CD4-positive, alpha-beta memory T cell (primary cell): ENCODE measurements around the gene SURF4. TPM values are rescaled to one million over a fixed set of nuclear protein-coding genes. Genes with fewer than 3 reads are reported as not detected.

Source experiments
- CTCF ChIA-PET: fragments of 350-600 bp; sonication (Branson Sonifier 250); formaldehyde crosslinking; loops from one replicate; lab custom pipeline; 2021; ENCODE audit warnings: inconsistent platforms; ENCODE audit not compliant: partially characterized antibody; lab: Charles Lee
- POLR2A ChIA-PET: fragments of 350-600 bp; sonication (Branson Sonifier 250); formaldehyde crosslinking; loops from one replicate; lab custom pipeline; 2021; ENCODE audit not compliant: partially characterized antibody; lab: Charles Lee
- DNase-seq, 5 donors: peaks; one replicate each; pipeline versions ENCODE4 v3.0.0 to v3.0.0-alpha.2; 2020 to 2022; ENCODE audit warnings: mixed read lengths in 1 of 5
- H3K27ac ChIP-seq: one replicate; pipeline ENCODE4 v1.7.0; 2013; ENCODE audit warnings: low read depth, low read length
- H3K27me3 ChIP-seq: 2 replicates; pipeline ENCODE4 v1.7.0; 2013; ENCODE audit warnings: mild to moderate bottlenecking, low read length, moderate library complexity; ENCODE audit not compliant: insufficient read depth
- H3K36me3 ChIP-seq: 2 replicates; pipeline ENCODE4 v1.7.0; 2013; ENCODE audit warnings: mild to moderate bottlenecking, low read length, moderate library complexity; ENCODE audit not compliant: insufficient read depth
- H3K4me1 ChIP-seq: 2 replicates; pipeline ENCODE4 v1.7.0; 2013; ENCODE audit warnings: mild to moderate bottlenecking, low read length, moderate library complexity; ENCODE audit not compliant: insufficient read depth
- H3K4me3 ChIP-seq, 2 donors: one replicate each; pipeline ENCODE4 v1.7.0; 2013; ENCODE audit warnings: low read length in 2 of 2, mild to moderate bottlenecking in 1 of 2
- H3K9me3 ChIP-seq, 2 donors: one replicate each; pipeline ENCODE4 v1.7.0; 2013; ENCODE audit warnings: low read length in 2 of 2, control low read depth in 1 of 2; ENCODE audit not compliant: control insufficient read depth in 1 of 2
- H3K27ac Mint-ChIP-seq, 7 donors: one replicate each; pipeline ENCODE4 v1.8.0; 2020 to 2021; ENCODE audit warnings: mixed read lengths in 7 of 7, mild to moderate bottlenecking in 6 of 7, inconsistent platforms in 3 of 7, moderate library complexity in 3 of 7
- H3K27me3 Mint-ChIP-seq, 2 donors: one replicate each; pipeline ENCODE4 v1.8.0; 2020 to 2021; ENCODE audit warnings: mixed read lengths in 2 of 2
- H3K36me3 Mint-ChIP-seq, 2 donors: one replicate each; pipeline ENCODE4 v1.8.0; 2020 to 2021; ENCODE audit warnings: mixed read lengths in 2 of 2, inconsistent platforms in 1 of 2, mild to moderate bottlenecking in 1 of 2
- H3K4me1 Mint-ChIP-seq, 4 donors: one replicate each; pipeline ENCODE4 v1.8.0; 2020 to 2021; ENCODE audit warnings: mixed read lengths in 4 of 4, mild to moderate bottlenecking in 1 of 4
- H3K4me3 Mint-ChIP-seq, 8 donors: one replicate each; pipeline ENCODE4 v1.8.0; 2020 to 2021; ENCODE audit warnings: mixed read lengths in 8 of 8, mild to moderate bottlenecking in 7 of 8, moderate library complexity in 6 of 8, inconsistent platforms in 3 of 8
- H3K9me3 Mint-ChIP-seq, 8 donors: one replicate each; pipeline ENCODE4 v1.8.0; 2020 to 2021; ENCODE audit warnings: mixed read lengths in 8 of 8, mild to moderate bottlenecking in 5 of 8, inconsistent platforms in 3 of 8, moderate library complexity in 1 of 8
- intact Hi-C: fragments of 100-400 bp; cut with micrococcal nuclease; formaldehyde crosslinking; loops from one replicate; pipeline ENCODE4 v1.15.1; 2023
- polyA plus RNA-seq, 2 donors: library from polyadenylated mRNA; unstranded; fragments of 300-500 nt; fragmentation: Illumina TruSeq; gene quantifications; one replicate each; pipeline ENCODE4 v1.2.3, GENCODE V29; 2021
- total RNA-seq, 2 experiments: library from RNA; stranded (reverse); gene quantifications; one replicate each; pipeline ENCODE4 v1.2.3, GENCODE V29; 2021

SURF4 gene
- total and polyA plus RNA-seq, 4 experiments from 2014 or later, result 103 to 264 (median 133) TPM

GRCh38 chr9:133356391-133357091, 19.3 kb downstream of the SURF4 start, which contains the start of the genes SURF1 and SURF2:
SURF1 (minus strand) TSS chr9:133356487; CDS start chr9:133356453, 34 bp downstream.
SURF2 (plus strand) TSS chr9:133356550; CDS start chr9:133356593, 43 bp downstream.
- Mint-ChIP-seq H3K36me3 (peaks cover 10 to 46% of the 10 kb centered on the region in 2 donors), H3K27ac (peak within 1 kb of the TSS; percentile 89 to 93 (median 92)), H3K4me3 (peak within 1 kb of the TSS; percentile 85 to 92 (median 88)), H3K4me1 (peaks cover 15 to 44% (median 27%) of the 10 kb centered on the region in 4 donors), H3K27me3 (no peaks in the 10 kb centered on the region), H3K9me3 (peaks cover 0 to 2% (median 0%) of the 10 kb centered on the region in 8 donors)
- Histone ChIP-seq H3K27ac (peak within 1 kb of the TSS; percentile 76), H3K9me3 (no peaks in the 10 kb centered on the region), H3K4me3 (peak within 1 kb of the TSS; percentile 61 to 73), H3K36me3 (peaks cover 43% of the 10 kb centered on the region), H3K4me1 (peaks cover 33% of the 10 kb centered on the region), H3K27me3 (no peaks in the 10 kb centered on the region)
- peak; percentile 85 to 90 (median 88) for DNase-seq
- POLR2A ChIA-PET, result interaction anchor here (1.1 to 18.1 kb wide), 8 partner anchors 8 to 223 kb away, joined by 3 to 437 read pairs (median 8); partner anchors contain the start of genes MED22, REXO4, RPL7A and STKLD1
- CTCF ChIA-PET, result interaction anchor here (1.3 to 3.9 kb wide), 6 partner anchors 9 to 170 kb away, joined by 4 to 51 read pairs (median 5); partner anchors contain the start of genes MED22 and RPL7A
- intact Hi-C loops, result loop anchor here (1.0 to 5.0 kb wide), 5 partner anchors 8 to 121 kb away; partner anchors contain the start of genes MED22, RPL7A, SLC2A6 and STKLD1

GRCh38 chr9:133355881-133356357, 19.9 kb downstream of the SURF4 start:
- Mint-ChIP-seq H3K9me3 (peaks cover 0 to 2% (median 0%) of the 10 kb centered on the region in 8 donors), H3K4me1 (peaks cover 15 to 44% (median 26%) of the 10 kb centered on the region in 4 donors), H3K27me3 (no peaks in the 10 kb centered on the region), H3K36me3 (peaks cover 8 to 46% of the 10 kb centered on the region in 2 donors), H3K27ac (peak overlapping the region; percentile 69 to 93 (median 92)), H3K4me3 (peak overlapping the region; percentile 85 to 92 (median 88))
- intact Hi-C loops, result loop anchor here (1.0 to 5.0 kb wide), 5 partner anchors 8 to 121 kb away; partner anchors contain the start of genes MED22, RPL7A, SLC2A6 and STKLD1
- peak in 1 of 5 donors; percentile 10 for DNase-seq
- POLR2A ChIA-PET, result interaction anchor here (0.5 to 18.1 kb wide), 10 partner anchors 8 to 812 kb away, joined by 3 to 437 read pairs (median 4); partner anchors contain the start of genes MED22, REXO4, RPL7A and STKLD1
- peaks cover 33% of the 10 kb centered on the region for H3K4me1 ChIP-seq
- peak overlapping the region; percentile 61 to 73 for H3K4me3 ChIP-seq
- CTCF ChIA-PET, result interaction anchor here (0.8 to 3.9 kb wide), 6 partner anchors 8 to 173 kb away, joined by 3 to 51 read pairs (median 4); partner anchors contain the start of genes MED22 and RPL7A
- peak overlapping the region; percentile 76 for H3K27ac ChIP-seq
- peaks cover 43% of the 10 kb centered on the region for H3K36me3 ChIP-seq
- no peaks in the 10 kb centered on the region for H3K27me3 ChIP-seq
- no peaks in the 10 kb centered on the region for H3K9me3 ChIP-seq

GRCh38 chr9:133354766-133355165, 21.1 kb downstream of the SURF4 start:
- Histone ChIP-seq H3K27me3 (no peaks in the 10 kb centered on the region), H3K36me3 (peaks cover 44% of the 10 kb centered on the region), H3K4me3 (no peak overlapping the region), H3K9me3 (no peaks in the 10 kb centered on the region), H3K4me1 (peaks cover 38% of the 10 kb centered on the region), H3K27ac (peak overlapping the region; percentile 76)
- DNase-seq, result peak in 1 of 5 donors; percentile 5
- peak overlapping the region; percentile 23 to 92 (median 86) for H3K4me3 Mint-ChIP-seq
- H3K27ac Mint-ChIP-seq, result peak overlapping the region in 6 of 7 donors; percentile 12 to 93 (median 92)
- ChIA-PET POLR2A (interaction anchor here (1.4 to 18.1 kb wide), 4 partner anchors 7 to 206 kb away, joined by 4 to 437 read pairs (median 27); partner anchors contain the start of genes MED22, REXO4, RPL7A and STKLD1), CTCF (interaction anchor here (1.1 to 3.9 kb wide), 3 partner anchors 11 to 18 kb away, joined by 3 to 51 read pairs (median 3); no protein-coding TSS in a partner anchor)
- intact Hi-C loops, result loop anchor here (5.0 kb wide), 1 partner anchor 123 kb away; the partner anchor contains the start of gene SLC2A6
- H3K36me3 Mint-ChIP-seq, result peaks cover 17 to 53% of the 10 kb centered on the region in 2 donors
- H3K9me3 Mint-ChIP-seq, result peaks cover 0 to 1% (median 0%) of the 10 kb centered on the region in 8 donors
- H3K4me1 Mint-ChIP-seq, result peaks cover 15 to 51% (median 30%) of the 10 kb centered on the region in 4 donors
- no peaks in the 10 kb centered on the region for H3K27me3 Mint-ChIP-seq

GRCh38 chr9:133353548-133353947, 22.3 kb downstream of the SURF4 start:
- intact Hi-C loops, result no loop called here
- Mint-ChIP-seq H3K4me1 (peaks cover 24 to 56% (median 37%) of the 10 kb centered on the region in 4 donors), H3K9me3 (no peaks in the 10 kb centered on the region), H3K27ac (peak overlapping the region in 3 of 7 donors; percentile 61 to 92 (median 80)), H3K4me3 (peak overlapping the region in 1 of 8 donors; percentile 39), H3K36me3 (peaks cover 28 to 56% of the 10 kb centered on the region in 2 donors), H3K27me3 (no peaks in the 10 kb centered on the region)
- no peaks in the 10 kb centered on the region for H3K9me3 ChIP-seq
- ChIA-PET CTCF (no interaction called here), POLR2A (interaction anchor here (18.1 kb wide), 1 partner anchor 17 kb away, joined by 437 read pairs; the partner anchor contains the start of genes STKLD1 and SURF4)
- H3K4me1 ChIP-seq, result peaks cover 46% of the 10 kb centered on the region
- H3K4me3 ChIP-seq, result no peak overlapping the region
- no peaks in the 10 kb centered on the region for H3K27me3 ChIP-seq
- H3K27ac ChIP-seq, result no peak overlapping the region
- H3K36me3 ChIP-seq, result peaks cover 43% of the 10 kb centered on the region
- peak in 1 of 5 donors; percentile 20 for DNase-seq

- DNase-seq, result peak in 1 of 5 donors; percentile 22
- Histone ChIP-seq H3K4me1 (peaks cover 39% of the 10 kb centered on the region), H3K27ac (no peak overlapping the region), H3K36me3 (peaks cover 43% of the 10 kb centered on the region), H3K9me3 (no peaks in the 10 kb centered on the region), H3K27me3 (no peaks in the 10 kb centered on the region), H3K4me3 (no peak overlapping the region)
- Mint-ChIP-seq H3K36me3 (peaks cover 33 to 59% of the 10 kb centered on the region in 2 donors), H3K9me3 (no peaks in the 10 kb centered on the region), H3K27me3 (no peaks in the 10 kb centered on the region), H3K27ac (peak overlapping the region in 3 of 7 donors; percentile 10 to 92 (median 80)), H3K4me1 (peaks cover 20 to 56% (median 35%) of the 10 kb centered on the region in 4 donors), H3K4me3 (peak overlapping the region in 2 of 8 donors; percentile 10 to 39)
- intact Hi-C loops, result no loop called here
- POLR2A ChIA-PET, result interaction anchor here (1.0 to 18.1 kb wide), 2 partner anchors 18 to 163 kb away, joined by 3 to 437 read pairs; partner anchors contain the start of genes STKLD1 and SURF4
- CTCF ChIA-PET, result interaction anchor here (2.7 kb wide), 1 partner anchor 18 kb away, joined by 15 read pairs; no protein-coding TSS in a partner anchor
Observed at GRCh38 chr9:133352635-133353340, 23.1 kb downstream of the SURF4 start.
